ENCODE measurements around the gene CXCR5.

DNA sequence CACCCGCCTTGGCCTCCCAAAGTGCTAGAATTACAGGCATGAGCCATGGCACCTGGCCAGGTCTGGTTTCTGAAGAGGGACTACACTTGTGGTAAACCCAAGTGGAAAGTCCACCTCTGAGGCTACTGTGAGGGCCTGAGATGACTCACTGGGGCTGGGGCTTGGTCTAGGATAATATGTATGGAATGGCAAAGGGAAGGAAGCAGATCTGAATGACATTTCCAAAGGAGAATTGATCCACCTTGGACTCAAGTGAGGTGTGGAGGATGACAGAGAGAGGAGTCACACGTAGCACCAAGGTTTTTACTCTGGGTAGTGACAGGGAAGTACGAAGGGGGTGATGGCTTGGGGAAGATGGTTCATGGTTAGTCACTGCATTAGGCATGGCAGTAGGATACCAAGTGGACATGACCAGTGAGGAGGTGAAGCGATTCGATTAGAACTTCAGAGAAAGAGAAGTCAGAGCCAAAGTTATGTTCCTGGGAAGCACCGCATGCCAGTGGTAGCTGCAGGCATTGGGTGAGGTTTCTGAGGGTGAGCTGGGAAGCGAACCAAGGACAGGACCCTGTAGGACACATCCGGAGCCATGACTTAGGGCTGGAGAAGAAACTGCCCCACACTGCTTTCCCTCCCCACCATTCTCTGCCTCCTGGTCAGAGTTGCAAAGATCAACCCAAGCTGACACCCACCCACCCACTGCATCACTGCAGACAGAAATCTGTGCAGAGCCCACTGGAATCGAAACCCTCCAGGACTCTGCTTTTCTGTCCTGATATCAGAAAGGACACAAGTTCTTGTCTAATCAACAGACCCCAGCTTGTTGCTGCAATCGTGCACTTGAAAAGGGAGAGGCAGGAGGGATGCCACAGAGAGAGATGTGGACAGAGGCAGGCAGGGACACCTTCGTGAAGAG is 55.1 kb downstream of the CXCR5 start:
- TF ChIP-seq, protein P1, sequence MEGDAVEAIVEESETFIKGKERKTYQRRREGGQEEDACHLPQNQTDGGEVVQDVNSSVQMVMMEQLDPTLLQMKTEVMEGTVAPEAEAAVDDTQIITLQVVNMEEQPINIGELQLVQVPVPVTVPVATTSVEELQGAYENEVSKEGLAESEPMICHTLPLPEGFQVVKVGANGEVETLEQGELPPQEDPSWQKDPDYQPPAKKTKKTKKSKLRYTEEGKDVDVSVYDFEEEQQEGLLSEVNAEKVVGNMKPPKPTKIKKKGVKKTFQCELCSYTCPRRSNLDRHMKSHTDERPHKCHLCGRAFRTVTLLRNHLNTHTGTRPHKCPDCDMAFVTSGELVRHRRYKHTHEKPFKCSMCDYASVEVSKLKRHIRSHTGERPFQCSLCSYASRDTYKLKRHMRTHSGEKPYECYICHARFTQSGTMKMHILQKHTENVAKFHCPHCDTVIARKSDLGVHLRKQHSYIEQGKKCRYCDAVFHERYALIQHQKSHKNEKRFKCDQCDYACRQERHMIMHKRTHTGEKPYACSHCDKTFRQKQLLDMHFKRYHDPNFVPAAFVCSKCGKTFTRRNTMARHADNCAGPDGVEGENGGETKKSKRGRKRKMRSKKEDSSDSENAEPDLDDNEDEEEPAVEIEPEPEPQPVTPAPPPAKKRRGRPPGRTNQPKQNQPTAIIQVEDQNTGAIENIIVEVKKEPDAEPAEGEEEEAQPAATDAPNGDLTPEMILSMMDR (IDR thresholded peaks at IDR 0.05): no peak
- TF ChIP-seq EP300 (IDR thresholded peaks at IDR 0.05): no peak
- no peak for TF ChIP-seq POLR2A (IDR thresholded peaks at IDR 0.05)

All from sigmoid colon (tissue), 4 donors.